HCT116 (cell line): ENCODE results near the gene CEND1. TPM values are rescaled to one million over a fixed set of nuclear protein-coding genes. Genes with fewer than 3 reads are reported as not detected.
A peak's percentile ranks its signal among the peaks of the same experiment; 100 is the strongest.

Source experiments
- ATAC-seq: fragments of 200-7000 bp; cut with Tn5 transposase; 2 replicates; pipeline ENCODE4 v1.9.1; 2020; ENCODE audit warnings: mild to moderate bottlenecking, moderate library complexity
- BruUV-seq: library from RNA; stranded (reverse); fragments of 400-500 nt; replicated peaks from 2 replicates; lab custom pipeline; 2021; lab: Mats Ljungman, UMichigan
- CTCF ChIA-PET: fragments of 300-600 bp; sonication (Branson Sonifier 250); formaldehyde crosslinking; loops from one replicate; lab custom pipeline; 2021; ENCODE audit warnings: antibody characterized with exemption; lab: Charles Lee
- POLR2A ChIA-PET: fragments of 300-600, 350-600 bp; sonication (Branson Sonifier 250); formaldehyde crosslinking; loops from one replicate; lab custom pipeline; 2021; ENCODE audit warnings: antibody characterized with exemption; lab: Charles Lee
- RAD21 ChIA-PET, 2 experiments: fragments of 300-600 bp; sonication (Branson Sonifier 250); formaldehyde crosslinking; loops; one replicate each; lab custom pipeline; 2023; ENCODE audit warnings: low total read pairs in 2 of 2; ENCODE audit not compliant: uncharacterized antibody in 2 of 2, unreplicated experiment in 2 of 2, low non-redundant PET in 1 of 2; lab: Charles Lee
- DNase-seq: peaks from one replicate; pipeline ENCODE4 v3.0.0-alpha.2; 2010; ENCODE audit warnings: low read depth, low spot score
- H2AFZ ChIP-seq: fragments of 200-600 bp; shearing (Covaris generic), sonication (generic); 2 replicates; pipeline ENCODE4 v1.6.1; 2017; ENCODE audit warnings: low read depth, mixed run types, mixed read lengths, antibody characterized with exemption, low read length; ENCODE audit not compliant: poor library complexity, severe bottlenecking
- H3K27ac ChIP-seq: 2 replicates; pipeline ENCODE4 v1.5.1; 2012; ENCODE audit warnings: low read depth, low read length
- H3K27me3 ChIP-seq: fragments of 200-600 bp; sonication (generic); 2 replicates; pipeline ENCODE4 v1.6.1; 2016; ENCODE audit warnings: mixed run types, low read length, mixed read lengths; ENCODE audit not compliant: insufficient read depth
- H3K36me3 ChIP-seq, 2 experiments: fragments of 200-500 bp in 1 of 2; fragments of 200-600 bp in 1 of 2; sonication (Bioruptor generic) in 1 of 2; sonication (generic) in 1 of 2; 2 replicates each; pipeline versions ENCODE4 v1.5.1 to v1.6.1; 2014 to 2016; ENCODE audit warnings: low read length in 2 of 2, inconsistent platforms in 1 of 2, mixed read lengths in 1 of 2, mixed run types in 1 of 2; ENCODE audit not compliant: insufficient read depth in 2 of 2, control insufficient read depth in 1 of 2
- H3K4me1 ChIP-seq, 2 experiments: fragments of 200-600 bp in 1 of 2; sonication (generic) in 1 of 2; 2 replicates each; pipeline versions ENCODE4 v1.5.1 to v1.6.1; 2012 to 2017; ENCODE audit warnings: low read length in 2 of 2, inconsistent platforms in 1 of 2, mild to moderate bottlenecking in 1 of 2, mixed read lengths in 1 of 2, mixed run types in 1 of 2, moderate library complexity in 1 of 2; ENCODE audit not compliant: insufficient read depth in 2 of 2, control insufficient read depth in 1 of 2
- H3K4me2 ChIP-seq: fragments of 200-600 bp; sonication (generic); 2 replicates; pipeline ENCODE4 v1.6.1; 2017; ENCODE audit warnings: mixed run types, low read length, mixed read lengths
- H3K4me3 ChIP-seq, 2 experiments: fragments of 200-600 bp in 1 of 2; sonication (generic) in 1 of 2; replicated peaks in 1 of 2; 2 replicates each; pipeline ENCODE4 v1.5.1; 2011 to 2016; ENCODE audit warnings: low read length in 2 of 2, control low read depth in 1 of 2, low read depth in 1 of 2, mild to moderate bottlenecking in 1 of 2, mixed read lengths in 1 of 2, mixed run types in 1 of 2
- H3K79me2 ChIP-seq: fragments of 200-600 bp; sonication (generic); 2 replicates; pipeline ENCODE4 v1.6.1; 2017; ENCODE audit warnings: mild to moderate bottlenecking, mixed run types, low read length, moderate library complexity, mixed read lengths; ENCODE audit not compliant: insufficient read depth
- H3K9ac ChIP-seq: fragments of 200-600 bp; sonication (generic); 2 replicates; pipeline ENCODE4 v1.6.1; 2016; ENCODE audit warnings: low read length, mixed read lengths
- H3K9me2 ChIP-seq: fragments of 200-600 bp; sonication (generic), shearing (Covaris generic); 2 replicates; pipeline ENCODE4 v1.6.1; 2017; ENCODE audit warnings: mixed run types, mild to moderate bottlenecking, moderate library complexity; ENCODE audit not compliant: insufficient read depth
- H3K9me3 ChIP-seq, 2 experiments: fragments of 200-500 bp in 1 of 2; fragments of 200-600 bp in 1 of 2; sonication (Bioruptor generic) in 1 of 2; sonication (generic) in 1 of 2; 2 replicates each; pipeline ENCODE4 v1.6.1; 2014 to 2017; ENCODE audit warnings: low read length in 2 of 2, mixed read lengths in 2 of 2, inconsistent platforms in 1 of 2, low read depth in 1 of 2, mild to moderate bottlenecking in 1 of 2, mixed run types in 1 of 2, moderate library complexity in 1 of 2; ENCODE audit not compliant: control insufficient read depth in 1 of 2, insufficient read depth in 1 of 2
- H4K20me1 ChIP-seq: fragments of 200-600 bp; sonication (generic), shearing (Covaris generic); 2 replicates; pipeline ENCODE4 v1.6.1; 2017; ENCODE audit warnings: mixed run types, mild to moderate bottlenecking, moderate library complexity; ENCODE audit not compliant: insufficient read depth
- CTCF ChIP-seq, 3 experiments: fragments of 200-600 bp in 1 of 3; sonication (generic) in 1 of 3; IDR thresholded peaks in 2 of 3; conservative IDR thresholded peaks in 1 of 3; 2 replicates each; pipeline ENCODE4 v1.5.1; 2012 to 2017; ENCODE audit warnings: low read depth in 2 of 3, low read length in 2 of 3, antibody characterized with exemption in 1 of 3, borderline replicate concordance in 1 of 3, control low read depth in 1 of 3, mild to moderate bottlenecking in 1 of 3, mixed read lengths in 1 of 3, mixed run types in 1 of 3, moderate library complexity in 1 of 3; ENCODE audit not compliant: insufficient read depth in 1 of 3
- JUND ChIP-seq: IDR thresholded peaks from 2 replicates; pipeline ENCODE4 v1.6.1; 2012
- POLR2AphosphoS5 ChIP-seq: IDR thresholded peaks from 2 replicates; pipeline ENCODE4 v1.6.1; 2011; ENCODE audit warnings: mild to moderate bottlenecking, low read depth, low read length, moderate library complexity
- RAD21 ChIP-seq: IDR thresholded peaks from 2 replicates; pipeline ENCODE4 v1.6.1; 2012; ENCODE audit warnings: low read depth, mild to moderate bottlenecking
- intact Hi-C: fragments of 100-400 bp; cut with micrococcal nuclease; formaldehyde crosslinking; loops from 2 replicates; pipeline ENCODE4 v1.10.0; 2022
- total RNA-seq: library from RNA; stranded (reverse); gene quantifications from one replicate; pipeline ENCODE4 v1.2.1, GENCODE V29; 2021; ENCODE audit not compliant: unreplicated experiment

The CEND1 gene
- total RNA-seq, 1 experiment from 2014 or later: 0.27 TPM

- intact Hi-C loops: loop anchor here (1.0 to 2.0 kb wide), 3 partner anchors 36 to 102 kb away; no protein-coding TSS in a partner anchor
- Histone ChIP-seq H3K27ac (peak overlapping the region; percentile 45), H4K20me1 (peaks cover 5% of the 10 kb centered on the region; the same call in 1 of the 2 replicates), H3K4me1 (peaks cover 20 to 48% of the 10 kb centered on the region in 2 experiments), H3K9ac (no peak overlapping the region; the same call in 1 of the 2 replicates), H3K27me3 (no peaks in the 10 kb centered on the region), H3K9me3 (no peaks in the 10 kb centered on the region), H3K36me3 (peaks cover 22 to 54% of the 10 kb centered on the region in 2 experiments), H3K4me3 (no peak overlapping the region), H3K4me2 (no peak overlapping the region), H2AFZ (no peak overlapping the region), H3K79me2 (peaks cover 9% of the 10 kb centered on the region; the same call in 1 of the 2 replicates), H3K9me2 (no peaks in the 10 kb centered on the region)
- no TSS peak for BruUV-seq
- POLR2A ChIA-PET: interaction anchor here (1.9 kb wide), 1 partner anchor 54 kb away, joined by 5 read pairs; the partner anchor contains the start of gene PNPLA2
- CTCF ChIA-PET: no interaction called here
- TF ChIP-seq POLR2AphosphoS5: peak; percentile 42; the same call in 1 of the 2 replicates
- TF ChIP-seq JUND: no peak
- peak; percentile 83 for TF ChIP-seq RAD21
- TF ChIP-seq CTCF (IDR thresholded peaks at IDR 0.05 in 2 of 3, conservative IDR thresholded peaks at IDR 0.05 in 1 of 3; ENCODE audit: borderline replicate concordance in 1 of 3, insufficient read depth in 1 of 3, low read depth in 2 of 3, low read length in 2 of 3): peak; percentile 73 to 84 (median 73); a peak in 5 of 6 replicates
- RAD21 ChIA-PET: no interaction called here
- ATAC-seq (peak; percentile 43), DNase-seq (peak; percentile 47)
Measured at GRCh38 chr11:765025-765801, 24.7 kb downstream of the CEND1 start.
